GM12891 (cell line): ENCODE results near the gene IFT74.

Experiments
- DNase-seq: peaks from one replicate; pipeline ENCODE4 v3.0.0; 2011; ENCODE audit warnings: low spot score; ENCODE audit not compliant: insufficient read length
- FAIRE-seq: peaks from 2 replicates; lab custom pipeline; 2011; peaks lifted over from hg19 to GRCh38; lab: Jason Lieb, UNC
- PAX5 ChIP-seq: IDR thresholded peaks from 2 replicates; pipeline ENCODE4 v1.6.1; 2011; ENCODE audit warnings: low read length, moderate library complexity, mild to moderate bottlenecking; ENCODE audit not compliant: insufficient read depth, severe bottlenecking
- POLR2A ChIP-seq: IDR thresholded peaks from 2 replicates; pipeline ENCODE4 v1.6.1; 2011; ENCODE audit warnings: low read depth, low read length, control low read depth
- POLR2AphosphoS5 ChIP-seq: IDR thresholded peaks from 2 replicates; pipeline ENCODE4 v1.6.1; 2011; ENCODE audit warnings: low read depth, low read length, control low read depth
- POU2F2 ChIP-seq: IDR thresholded peaks from 2 replicates; pipeline ENCODE4 v1.6.1; 2011; ENCODE audit warnings: low read depth, mild to moderate bottlenecking, control low read depth, low read length, moderate library complexity
- SPI1 ChIP-seq: IDR thresholded peaks from 2 replicates; pipeline ENCODE4 v1.6.1; 2011; ENCODE audit warnings: low read depth, low read length, control low read depth
- TAF1 ChIP-seq: IDR thresholded peaks from 2 replicates; pipeline ENCODE4 v1.6.1; 2011; ENCODE audit warnings: low read depth, low read length, control low read depth

The IFT74 gene

DNA sequence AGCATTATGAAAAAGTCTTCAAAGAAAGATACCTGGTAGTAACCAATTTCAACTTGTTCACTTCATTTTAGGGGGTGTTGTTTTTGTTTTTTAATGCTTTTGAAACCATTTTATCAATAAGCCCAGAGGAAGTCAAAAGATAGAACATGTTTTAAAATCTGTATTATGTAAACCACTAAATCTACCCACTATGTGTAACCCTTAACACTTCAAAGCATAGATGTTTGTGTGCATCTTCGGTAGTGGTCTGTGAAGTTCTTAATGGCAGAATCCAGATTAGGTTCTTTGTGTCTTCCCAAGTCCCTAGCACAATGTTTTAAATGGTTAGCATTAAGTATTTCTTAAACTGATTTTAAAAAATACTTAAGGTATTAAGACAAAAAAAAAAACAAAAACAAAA is 15.4 kb upstream of the IFT74 start:
- DNase-seq: no peak
- no peak for TF ChIP-seq TAF1
- TF ChIP-seq SPI1: no peak
- no peak for TF ChIP-seq POLR2AphosphoS5
- FAIRE-seq: no peak

DNA sequence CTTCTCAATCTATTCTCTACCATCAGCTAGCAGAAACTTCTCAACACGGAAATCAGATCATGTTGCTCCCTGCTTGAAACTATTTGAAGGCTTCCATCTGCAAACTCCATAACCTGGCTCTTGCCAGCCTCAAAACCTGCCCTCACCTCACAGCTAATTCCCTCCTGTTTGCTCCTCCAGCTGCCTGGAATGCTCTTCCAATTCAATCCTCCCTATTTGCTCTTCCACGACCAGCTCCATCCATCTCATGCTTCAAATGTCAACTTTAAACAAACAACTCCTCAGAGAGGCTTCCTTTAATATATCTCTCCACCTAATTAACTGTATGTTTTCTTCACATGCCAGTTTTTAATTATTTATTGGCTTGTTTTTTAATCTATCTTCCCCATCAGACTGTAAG is 10.6 kb upstream of the IFT74 start:
- DNase-seq (no peak), FAIRE-seq (no peak)
- no peak for TF ChIP-seq SPI1
- TF ChIP-seq POLR2A: no peak
- TF ChIP-seq POLR2AphosphoS5: no peak
- TF ChIP-seq PAX5: no peak
- TF ChIP-seq TAF1: no peak
- no peak for TF ChIP-seq POU2F2

DNA sequence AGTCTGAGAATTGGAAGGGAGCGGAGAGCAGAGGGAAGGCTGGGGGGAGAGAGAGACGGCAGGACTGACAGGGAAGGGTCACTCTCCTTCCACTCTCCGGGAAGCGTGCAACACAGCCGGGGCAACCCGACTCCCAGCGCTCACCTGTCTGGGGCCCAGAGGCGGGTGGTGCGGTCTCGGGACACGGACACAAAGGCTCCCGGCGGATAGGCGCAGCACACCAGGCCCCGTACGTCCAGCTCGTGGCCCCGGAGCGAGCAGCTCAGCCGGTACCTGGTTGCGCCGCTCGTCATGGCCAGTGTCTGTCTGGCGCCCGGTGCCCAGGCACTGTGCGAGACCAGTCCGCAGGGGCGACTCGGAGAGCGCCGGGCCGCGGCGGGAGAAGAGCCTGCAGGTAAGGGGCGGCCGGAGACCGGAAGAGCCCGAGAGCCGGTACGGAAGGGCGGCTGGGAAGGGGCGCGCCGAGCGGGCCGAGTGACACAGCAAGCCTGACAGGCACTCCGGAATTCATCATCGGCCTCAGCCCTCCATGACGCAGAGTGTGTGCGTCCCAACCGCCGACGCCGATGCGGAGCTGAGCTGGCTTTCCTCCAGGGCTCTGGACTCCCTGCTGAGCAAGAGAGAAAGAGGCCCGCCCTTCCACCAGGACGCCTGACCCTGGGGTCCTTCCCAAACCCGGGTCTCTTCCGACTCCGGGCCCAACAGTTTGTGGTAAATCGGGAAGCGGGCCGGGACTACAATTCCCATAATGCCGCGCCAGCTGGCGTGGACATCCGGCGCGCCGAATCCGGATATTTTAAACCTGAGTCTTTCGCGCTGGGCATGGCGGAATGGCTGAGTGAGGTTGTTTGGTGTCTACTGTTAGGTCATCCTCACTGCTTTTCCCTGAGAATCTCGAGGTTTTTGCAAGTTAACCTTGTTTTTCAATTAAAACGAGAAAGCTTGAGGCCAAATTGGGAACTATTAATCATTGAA is 9.2 kb upstream of the IFT74 start, which contains the start of gene PLAA:
PLAA (minus strand) TSS at position 490 of the 975 bp plus-strand sequence; CDS start at position 293, 197 bp downstream.
- TF ChIP-seq TAF1 (peak; percentile 85), POLR2A (peak; percentile 82), POU2F2 (peak; percentile 78; the same call in 1 of the 2 replicates), SPI1 (no peak), PAX5 (no peak), POLR2AphosphoS5 (peak; percentile 86)
- peak; percentile 81 for DNase-seq
- peak; percentile 93 for FAIRE-seq

DNA sequence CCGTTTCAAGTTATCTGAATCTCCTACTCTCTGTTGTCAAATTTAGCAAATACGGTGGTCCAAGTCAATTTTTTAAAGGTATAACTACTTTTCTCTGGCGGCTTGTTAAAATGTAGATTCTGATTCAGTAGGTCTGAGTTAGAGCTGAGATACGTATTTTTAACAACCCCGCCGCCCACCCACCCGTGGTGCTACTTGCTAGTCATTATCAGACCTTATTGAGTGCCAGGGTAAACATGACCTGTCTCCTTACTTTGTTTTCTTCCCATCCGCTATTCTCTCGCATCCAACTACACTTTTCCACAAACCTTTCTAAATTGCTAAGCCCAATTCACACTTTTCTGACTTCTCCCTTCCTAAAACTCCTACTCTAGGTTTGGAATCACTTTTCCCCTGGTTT is 8.5 kb upstream of the IFT74 start:
- DNase-seq (no peak), FAIRE-seq (no peak)
- TF ChIP-seq PAX5: no peak

DNA sequence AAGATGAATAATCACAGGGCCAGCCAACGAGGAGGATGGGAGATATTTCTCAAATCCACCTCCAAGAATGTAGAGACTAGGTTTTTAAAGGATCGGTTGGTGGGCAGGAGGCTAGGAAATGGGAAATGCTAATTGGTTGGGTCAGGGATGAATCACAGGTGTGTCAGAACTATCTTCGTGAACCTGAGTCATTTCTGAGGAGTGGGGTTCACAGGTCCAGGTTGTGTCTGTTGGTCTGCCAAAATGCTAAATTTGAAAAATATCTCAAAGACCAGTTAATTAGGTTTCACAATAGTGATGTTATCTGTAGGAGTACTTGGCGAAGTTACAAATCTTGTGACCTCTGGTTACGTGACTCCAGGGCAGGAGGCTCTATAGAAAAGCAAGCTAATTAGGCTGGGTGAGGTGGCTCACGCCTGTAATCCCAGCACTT is 6.6 kb upstream of the IFT74 start:
- FAIRE-seq: no peak

DNA sequence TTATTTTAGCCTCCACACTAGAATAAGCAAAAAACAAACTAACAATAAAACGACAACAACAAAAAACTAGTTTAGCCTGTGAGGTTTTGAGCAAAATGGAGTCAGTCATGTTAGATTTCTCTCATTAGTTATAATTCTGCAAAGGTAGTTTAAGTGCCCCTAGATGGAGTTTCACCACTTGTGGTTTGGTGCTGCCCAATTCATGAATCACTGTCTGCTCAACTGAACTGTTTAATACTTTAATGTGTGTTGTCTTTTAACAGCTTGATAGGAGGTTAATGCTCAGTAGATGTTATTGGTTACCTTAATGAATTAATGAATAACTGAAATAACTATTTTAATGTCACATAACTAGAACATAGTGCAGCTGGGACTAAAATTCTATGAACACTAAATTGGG is 5.7 kb upstream of the IFT74 start:
- TF ChIP-seq POLR2A (no peak), PAX5 (no peak)
- no peak for FAIRE-seq
- no peak for DNase-seq

More for the DNA sequence above, 6.6 kb upstream of the IFT74 start:
- TF ChIP-seq POLR2AphosphoS5: no peak
- no peak for TF ChIP-seq TAF1
- no peak for TF ChIP-seq POLR2A
- TF ChIP-seq PAX5: no peak
- no peak for TF ChIP-seq POU2F2
- TF ChIP-seq SPI1: no peak
- no peak for DNase-seq

DNA sequence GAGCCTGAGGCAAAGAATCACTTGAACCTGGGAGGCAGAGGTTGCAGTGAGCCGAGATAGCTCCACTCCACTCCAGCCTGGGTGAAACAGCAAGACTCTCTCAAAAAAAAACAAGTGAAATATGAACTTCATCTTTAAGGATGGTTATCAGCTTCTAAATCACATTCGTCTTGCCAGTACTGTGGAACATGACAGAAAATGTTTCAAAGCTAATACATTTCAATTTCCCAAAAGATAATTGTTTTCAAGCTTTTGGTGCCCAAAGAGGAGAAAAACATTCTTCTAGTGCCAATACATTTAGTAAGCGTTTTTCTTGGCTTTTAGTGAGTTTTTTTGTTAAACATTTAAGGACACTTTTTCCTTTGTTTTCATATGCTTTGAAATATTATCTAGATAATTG is 4.4 kb upstream of the IFT74 start:
- DNase-seq (no peak), FAIRE-seq (no peak)
- TF ChIP-seq POLR2A (no peak), TAF1 (no peak), POLR2AphosphoS5 (no peak), PAX5 (no peak)

DNA sequence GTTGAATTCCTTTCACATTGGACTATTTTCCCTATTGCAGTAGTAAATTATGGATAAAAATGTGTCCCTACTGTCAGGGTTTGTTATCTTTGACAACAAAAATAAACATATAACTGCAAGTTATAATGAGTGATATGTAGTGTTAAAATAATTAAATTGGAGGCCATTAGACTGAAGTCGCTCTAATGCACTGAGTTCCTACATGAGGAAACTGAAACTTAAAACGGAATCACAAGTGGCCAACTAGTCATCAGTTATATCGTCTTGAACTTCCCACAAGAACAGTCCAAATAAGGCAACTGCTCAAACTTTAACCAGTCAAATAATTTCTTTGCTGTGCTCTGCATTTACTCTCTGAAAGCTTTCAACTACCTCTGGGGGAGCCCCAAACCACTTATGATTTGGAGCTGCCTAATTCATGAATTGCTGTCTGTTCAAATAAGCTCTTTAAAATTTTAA is 2.1 kb upstream of the IFT74 start:
- FAIRE-seq (peak; percentile 66), DNase-seq (no peak)
- TF ChIP-seq POLR2AphosphoS5 (no peak), PAX5 (no peak), POLR2A (no peak), TAF1 (no peak), POU2F2 (no peak)

DNA sequence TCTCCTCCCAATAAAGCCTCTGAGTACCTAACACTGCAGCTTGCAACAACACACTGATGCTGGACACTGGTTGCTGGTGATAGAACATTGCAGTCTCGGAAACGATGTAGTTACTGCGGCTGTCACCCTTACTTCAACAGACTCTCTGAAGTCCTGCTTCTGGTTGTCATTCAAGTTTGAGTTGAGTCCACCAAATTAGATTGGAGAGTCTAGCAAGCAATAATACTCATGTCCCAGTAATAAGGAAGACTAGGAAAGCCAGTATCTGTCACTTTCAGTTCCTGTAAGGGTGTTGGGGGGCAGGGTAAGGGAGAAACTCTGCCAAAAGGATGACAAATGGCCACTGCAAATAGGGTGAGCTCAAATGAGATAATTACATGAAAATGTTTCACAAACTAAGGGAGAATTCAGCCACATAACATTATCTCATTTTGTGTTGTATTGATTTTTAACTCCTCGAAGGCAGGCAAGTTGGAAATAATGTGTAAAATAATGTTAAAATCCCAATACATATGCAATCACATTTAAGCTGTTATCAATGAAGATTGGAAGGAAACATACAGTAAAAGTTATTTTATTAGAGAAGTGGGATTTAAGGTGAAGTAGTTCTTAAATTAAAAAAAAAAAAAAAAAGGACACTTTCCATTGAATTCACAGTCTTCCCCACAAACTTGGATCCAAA is 849 bp upstream of the IFT74 start:
- DNase-seq (no peak), FAIRE-seq (peak; percentile 75)
- peak; percentile 55; the same call in 1 of the 2 replicates for TF ChIP-seq POLR2A
- no peak for TF ChIP-seq PAX5
- peak; percentile 85 for TF ChIP-seq SPI1
- 0 out of 2 replicates have a peak, but pooled peaks have one; percentile 46 for TF ChIP-seq POLR2AphosphoS5
- peak; percentile 31; the same call in 1 of the 2 replicates for TF ChIP-seq TAF1
- TF ChIP-seq POU2F2: no peak

DNA sequence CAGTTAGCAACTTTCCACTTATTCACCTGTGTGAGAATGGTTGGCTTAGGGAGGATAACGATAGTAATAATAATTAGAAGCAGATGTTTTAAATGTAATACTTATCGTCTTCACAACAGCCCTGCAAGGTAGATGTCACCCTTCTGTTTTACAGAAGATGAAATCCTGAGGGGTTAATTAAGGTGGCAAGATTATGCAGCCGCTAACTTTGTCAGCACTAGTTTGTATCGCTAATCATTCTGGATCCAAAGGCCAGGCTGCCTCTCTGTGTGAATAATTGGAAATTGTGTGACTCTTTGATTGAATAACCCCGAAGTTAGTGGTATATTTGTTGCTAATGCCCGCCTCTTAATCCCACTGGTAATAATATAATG is 635 bp downstream of the IFT74 start:
- TF ChIP-seq SPI1: no peak
- no peak for TF ChIP-seq POU2F2
- no peak for TF ChIP-seq POLR2A
- TF ChIP-seq TAF1: no peak
- no peak for TF ChIP-seq PAX5
- TF ChIP-seq POLR2AphosphoS5: no peak
- FAIRE-seq (no peak), DNase-seq (no peak)
